Activated B cell treated with CpG ODN at 0.5 μM for 24 hours (primary cell): ENCODE data around the gene ADAM29. TPM values are rescaled to one million over a fixed set of nuclear protein-coding genes. Genes with fewer than 3 reads are reported as not detected.

Experiments
- ATAC-seq: fragments of 200-7000 bp; cut with Tn5 transposase; one replicate; pipeline ENCODE4 v1.10.0; 2021; ENCODE audit warnings: low read depth, mild to moderate bottlenecking, moderate library complexity
- CTCF ChIA-PET: fragments of 350-600 bp; sonication (Branson Sonifier 250); formaldehyde crosslinking; loops from one replicate; lab custom pipeline; 2021; ENCODE audit warnings: antibody characterized with exemption; lab: Charles Lee
- POLR2A ChIA-PET: fragments of 350-600 bp; sonication (Branson Sonifier 250); formaldehyde crosslinking; loops from one replicate; lab custom pipeline; 2021; ENCODE audit warnings: antibody characterized with exemption; lab: Charles Lee
- DNase-seq: peaks from one replicate; pipeline ENCODE4 v3.0.0; 2022
- H3K27ac Mint-ChIP-seq: one replicate; pipeline ENCODE4 v1.8.0; 2020; ENCODE audit warnings: mixed read lengths
- H3K27me3 Mint-ChIP-seq: one replicate; pipeline ENCODE4 v1.8.0; 2021; ENCODE audit warnings: mixed read lengths
- H3K36me3 Mint-ChIP-seq: one replicate; pipeline ENCODE4 v1.8.0; 2021; ENCODE audit warnings: low read depth, mixed read lengths
- H3K4me1 Mint-ChIP-seq: one replicate; pipeline ENCODE4 v1.8.0; 2021; ENCODE audit warnings: mixed read lengths
- H3K4me3 Mint-ChIP-seq: one replicate; pipeline ENCODE4 v1.8.0; 2020; ENCODE audit warnings: mild to moderate bottlenecking, mixed read lengths
- H3K9me3 Mint-ChIP-seq: one replicate; pipeline ENCODE4 v1.8.0; 2020; ENCODE audit warnings: mixed read lengths
- intact Hi-C: fragments of 100-400 bp; cut with micrococcal nuclease; formaldehyde crosslinking; loops from one replicate; pipeline ENCODE4 v1.15.1; 2024
- total RNA-seq: library from RNA; stranded (reverse); gene quantifications from 2 replicates; pipeline ENCODE4 v1.2.3, GENCODE V29; 2022
- TF ChIP-seq, protein P1 (sequence below): fragments of 200-600 bp; IDR thresholded peaks from one replicate; pipeline ENCODE4 v1.8.0; 2022; ENCODE audit warnings: antibody characterized with exemption, mild to moderate bottlenecking

Gene ADAM29
- total RNA-seq, 1 donor from 2014 or later, result not detected

- H3K36me3 Mint-ChIP-seq, result no peaks in the 10 kb centered on the region
- TF ChIP-seq, protein P1, sequence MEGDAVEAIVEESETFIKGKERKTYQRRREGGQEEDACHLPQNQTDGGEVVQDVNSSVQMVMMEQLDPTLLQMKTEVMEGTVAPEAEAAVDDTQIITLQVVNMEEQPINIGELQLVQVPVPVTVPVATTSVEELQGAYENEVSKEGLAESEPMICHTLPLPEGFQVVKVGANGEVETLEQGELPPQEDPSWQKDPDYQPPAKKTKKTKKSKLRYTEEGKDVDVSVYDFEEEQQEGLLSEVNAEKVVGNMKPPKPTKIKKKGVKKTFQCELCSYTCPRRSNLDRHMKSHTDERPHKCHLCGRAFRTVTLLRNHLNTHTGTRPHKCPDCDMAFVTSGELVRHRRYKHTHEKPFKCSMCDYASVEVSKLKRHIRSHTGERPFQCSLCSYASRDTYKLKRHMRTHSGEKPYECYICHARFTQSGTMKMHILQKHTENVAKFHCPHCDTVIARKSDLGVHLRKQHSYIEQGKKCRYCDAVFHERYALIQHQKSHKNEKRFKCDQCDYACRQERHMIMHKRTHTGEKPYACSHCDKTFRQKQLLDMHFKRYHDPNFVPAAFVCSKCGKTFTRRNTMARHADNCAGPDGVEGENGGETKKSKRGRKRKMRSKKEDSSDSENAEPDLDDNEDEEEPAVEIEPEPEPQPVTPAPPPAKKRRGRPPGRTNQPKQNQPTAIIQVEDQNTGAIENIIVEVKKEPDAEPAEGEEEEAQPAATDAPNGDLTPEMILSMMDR, result no peak
- H3K27me3 Mint-ChIP-seq, result no peaks in the 10 kb centered on the region
- no peak for DNase-seq
- intact Hi-C loops, result no loop called here
- ChIA-PET CTCF (no interaction called here), POLR2A (no interaction called here)
- no peak overlapping the region for H3K4me3 Mint-ChIP-seq
- peaks cover 13% of the 10 kb centered on the region for H3K4me1 Mint-ChIP-seq
- H3K27ac Mint-ChIP-seq, result no peak overlapping the region
- no peaks in the 10 kb centered on the region for H3K9me3 Mint-ChIP-seq
- no peak for ATAC-seq
Measured at GRCh38 chr4:174934360-174934759, 16.2 kb downstream of the ADAM29 start.

DNA sequence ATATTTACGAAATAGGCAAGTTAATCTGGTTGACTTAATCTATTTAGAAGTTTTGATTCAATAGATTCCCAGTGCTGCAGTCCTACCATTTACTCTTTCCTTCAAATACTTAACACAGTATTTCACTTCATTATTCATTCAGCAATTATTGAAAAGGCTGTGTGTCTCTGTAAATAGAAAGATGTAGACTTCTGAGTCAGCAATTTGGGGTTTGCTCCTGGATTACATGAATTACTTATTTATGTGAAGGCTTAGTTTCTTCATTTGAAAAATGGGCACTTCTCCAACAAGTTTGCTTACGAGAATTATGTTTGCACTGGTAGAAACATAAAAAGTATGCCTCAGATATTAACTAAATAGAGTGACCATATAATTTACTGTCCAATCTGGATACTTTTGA, 17.4 kb downstream of the ADAM29 start:
- H3K36me3 Mint-ChIP-seq, result no peaks in the 10 kb centered on the region
- no peak overlapping the region for H3K4me3 Mint-ChIP-seq
- no peaks in the 10 kb centered on the region for H3K9me3 Mint-ChIP-seq
- ChIA-PET CTCF (no interaction called here), POLR2A (no interaction called here)
- intact Hi-C loops, result no loop called here
- no peak for ATAC-seq
- no peaks in the 10 kb centered on the region for H3K27me3 Mint-ChIP-seq
- no peak for DNase-seq
- no peak overlapping the region for H3K27ac Mint-ChIP-seq
- TF ChIP-seq, protein P1, result no peak
- H3K4me1 Mint-ChIP-seq, result peaks cover 10% of the 10 kb centered on the region

GRCh38 chr4:174940002-174940401, 21.8 kb downstream of the ADAM29 start:
- ChIA-PET CTCF (no interaction called here), POLR2A (no interaction called here)
- no peak overlapping the region for H3K27ac Mint-ChIP-seq
- no peaks in the 10 kb centered on the region for H3K27me3 Mint-ChIP-seq
- no peak for ATAC-seq
- DNase-seq, result no peak
- H3K4me3 Mint-ChIP-seq, result no peak overlapping the region
- H3K36me3 Mint-ChIP-seq, result no peaks in the 10 kb centered on the region
- peaks cover 5% of the 10 kb centered on the region for H3K9me3 Mint-ChIP-seq
- H3K4me1 Mint-ChIP-seq, result no peaks in the 10 kb centered on the region
- TF ChIP-seq, protein P1, result no peak
- intact Hi-C loops, result no loop called here

DNA sequence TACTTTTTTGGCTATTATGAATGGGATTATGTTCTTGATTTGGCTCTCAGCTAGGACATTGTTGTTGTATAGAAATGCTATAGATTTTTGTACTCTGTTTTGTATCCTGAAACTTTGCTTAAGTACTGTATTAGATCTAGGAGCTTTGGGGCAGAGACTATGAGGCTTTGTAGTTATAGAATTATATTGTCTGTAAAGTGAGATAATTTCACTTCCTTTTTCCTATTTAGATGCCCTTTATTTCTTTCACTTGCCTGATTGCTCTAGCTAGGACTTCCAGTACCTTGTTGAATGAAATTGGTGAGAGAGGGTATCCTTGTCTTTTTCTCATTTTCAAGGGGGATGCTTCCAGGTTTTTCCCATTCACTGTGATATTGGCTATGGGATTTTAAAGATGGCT, 28.1 kb downstream of the ADAM29 start:
- POLR2A ChIA-PET, result no interaction called here
- intact Hi-C loops, result no loop called here
- no peaks in the 10 kb centered on the region for H3K36me3 Mint-ChIP-seq

DNA sequence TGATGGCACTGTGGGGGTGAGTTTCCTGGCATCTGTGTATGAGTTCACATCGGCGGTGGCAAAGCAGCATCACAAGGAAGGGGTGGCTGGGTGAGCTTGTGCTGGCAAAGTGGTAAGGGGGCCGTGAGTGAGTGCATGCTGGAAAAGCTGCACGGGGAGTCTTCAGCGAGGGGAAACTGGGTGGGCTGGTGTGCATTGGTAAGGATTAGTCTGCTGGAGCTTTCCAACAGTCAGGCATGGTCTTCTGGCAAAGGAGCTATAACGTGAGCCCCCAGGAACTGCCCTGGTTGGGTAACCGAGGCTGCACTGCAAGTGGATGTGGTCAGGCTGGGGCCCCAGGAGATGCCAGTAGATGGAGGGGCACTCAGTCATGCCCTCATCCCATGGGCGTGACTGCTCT, 30.7 kb downstream of the ADAM29 start:
- DNase-seq (no peak), ATAC-seq (no peak)
- H3K9me3 Mint-ChIP-seq, result peaks cover 8% of the 10 kb centered on the region
- H3K27me3 Mint-ChIP-seq, result no peaks in the 10 kb centered on the region
- TF ChIP-seq, protein P1, result no peak
- CTCF ChIA-PET, result no interaction called here
- intact Hi-C loops, result no loop called here
- H3K27ac Mint-ChIP-seq, result no peak overlapping the region
- POLR2A ChIA-PET, result no interaction called here
- no peak overlapping the region for H3K4me3 Mint-ChIP-seq
- no peaks in the 10 kb centered on the region for H3K36me3 Mint-ChIP-seq
- peaks cover 4% of the 10 kb centered on the region for H3K4me1 Mint-ChIP-seq

More for the DNA sequence above, 28.1 kb downstream of the ADAM29 start:
- Mint-ChIP-seq H3K27me3 (no peaks in the 10 kb centered on the region), H3K4me3 (no peak overlapping the region), H3K27ac (no peak overlapping the region), H3K9me3 (peaks cover 9% of the 10 kb centered on the region), H3K4me1 (peaks cover 4% of the 10 kb centered on the region)
- ATAC-seq (peak; percentile 25), DNase-seq (no peak)
- TF ChIP-seq, protein P1, result no peak
- CTCF ChIA-PET, result interaction anchor here (1.1 kb wide), 1 partner anchor 18 kb away, joined by 3 read pairs; no protein-coding TSS in a partner anchor
